DOHH2 (cell line): ENCODE results near the gene ZNF714.

ENCODE experiments used
- CTCF ChIP-seq: fragments of 200-600 bp; sonication (generic); IDR thresholded peaks from one replicate; pipeline ENCODE4 v1.5.1; 2014; ENCODE audit warnings: antibody characterized with exemption, mild to moderate bottlenecking, low read depth, low read length; ENCODE audit not compliant: poor library complexity, severe bottlenecking
- EZH2phosphoT487 ChIP-seq: fragments of 200-600 bp; sonication (generic); IDR thresholded peaks from 2 replicates; pipeline ENCODE4 v1.6.1; 2017; ENCODE audit warnings: borderline replicate concordance, mild to moderate bottlenecking, antibody characterized with exemption, low read length, moderate library complexity, mixed read lengths

GRCh38 chr19:21164541-21164940 lies 82.5 kb downstream of the ZNF714 start:
- TF ChIP-seq CTCF (no peak), EZH2phosphoT487 (no peak)
